DLD1 (cell line): ENCODE measurements around the gene SMAD6.

Experiments used
- in situ Hi-C: cut with HindIII; loops from 2 replicates; pipeline ENCODE4 v1.10.0; 2017; ENCODE audit warnings: low sequenced_read_pairs

The SMAD6 gene

GRCh38 chr15:66702035-66702786, at the start of gene SMAD6:
Gene SMAD6 (plus strand): TSS chr15:66702236. CDS start chr15:66703259, 1,023 bp downstream.
- in situ Hi-C loops: no loop called here

DNA sequence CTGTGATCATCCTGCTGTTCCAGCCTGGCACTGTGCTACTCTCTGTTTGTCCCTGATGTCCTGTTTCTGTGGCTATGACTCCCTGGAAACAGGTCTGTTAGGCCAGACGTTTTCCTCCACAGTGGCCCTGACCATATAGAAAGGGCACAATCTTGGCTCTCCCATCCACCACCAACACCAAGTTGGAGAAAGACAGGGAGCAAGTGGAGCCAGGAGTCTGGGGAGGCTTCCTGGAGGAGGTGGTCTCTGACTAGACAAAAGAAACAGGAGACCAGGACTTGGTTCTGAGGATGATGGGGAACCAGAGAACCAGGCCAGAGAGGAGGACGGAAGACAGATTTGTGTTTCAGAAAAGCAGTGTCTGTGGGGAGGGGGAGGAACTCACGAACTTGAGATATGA, 49.2 kb upstream of the SMAD6 start:
- in situ Hi-C loops: no loop called here

GRCh38 chr15:66653398-66653797, 48.6 kb upstream of the SMAD6 start:
- in situ Hi-C loops: no loop called here

- in situ Hi-C loops: no loop called here
Measured at GRCh38 chr15:66653852-66654251, 48.2 kb upstream of the SMAD6 start.

- in situ Hi-C loops: no loop called here
Measured at GRCh38 chr15:66654361-66654738, 47.7 kb upstream of the SMAD6 start.

DNA sequence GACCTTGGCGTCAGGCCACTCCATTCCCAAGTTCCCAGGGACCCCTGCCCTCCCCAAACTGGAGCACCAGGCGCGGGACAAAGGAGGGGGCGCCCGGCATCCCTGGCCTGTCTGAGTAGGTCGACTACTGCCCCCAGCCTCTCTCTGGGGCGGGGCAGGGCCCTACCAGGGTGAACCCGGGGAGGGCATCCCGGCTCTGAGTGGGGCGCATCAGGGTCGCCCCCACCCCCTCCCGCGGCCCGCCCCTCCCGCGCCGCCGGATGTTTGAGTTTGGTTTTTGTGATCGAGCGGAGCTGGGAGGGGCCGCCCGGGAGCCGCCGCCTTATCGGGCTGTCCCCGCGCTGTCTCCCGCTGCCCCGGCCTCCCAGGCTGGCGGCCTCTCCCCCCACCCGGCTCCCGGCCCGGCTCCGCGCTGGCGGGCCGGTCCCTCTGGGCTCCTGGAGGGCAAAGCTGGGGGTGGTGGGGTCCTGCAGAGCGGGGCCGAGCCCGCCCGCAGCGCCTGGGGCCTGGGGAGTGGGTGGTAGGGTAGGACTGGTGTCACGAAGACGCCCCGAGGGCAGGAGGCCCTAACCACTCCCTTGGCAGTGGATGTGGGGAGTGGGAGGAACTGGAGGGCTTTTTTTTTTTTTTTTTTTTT, 47.2 kb upstream of the SMAD6 start:
- in situ Hi-C loops: no loop called here

DNA sequence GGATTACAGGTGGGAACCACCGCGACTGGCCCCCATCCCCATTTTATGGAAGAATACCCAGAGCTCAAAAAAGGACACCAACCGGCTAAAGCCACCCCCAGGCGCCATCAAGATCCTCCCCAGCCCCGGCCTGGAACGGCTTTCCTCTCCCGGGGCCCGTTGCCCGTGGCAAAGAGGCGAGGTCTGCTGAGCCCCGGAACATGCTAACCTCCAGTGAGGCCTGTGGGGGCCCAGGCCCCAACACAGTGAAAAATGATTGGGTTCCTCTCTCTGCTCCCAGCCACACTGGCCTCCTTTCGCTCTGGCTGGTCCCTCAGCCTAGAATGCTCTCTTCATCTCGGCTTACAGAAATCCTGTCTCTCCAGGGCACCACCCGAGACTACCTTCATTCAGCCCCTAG, 46.5 kb upstream of the SMAD6 start:
- in situ Hi-C loops: no loop called here

DNA sequence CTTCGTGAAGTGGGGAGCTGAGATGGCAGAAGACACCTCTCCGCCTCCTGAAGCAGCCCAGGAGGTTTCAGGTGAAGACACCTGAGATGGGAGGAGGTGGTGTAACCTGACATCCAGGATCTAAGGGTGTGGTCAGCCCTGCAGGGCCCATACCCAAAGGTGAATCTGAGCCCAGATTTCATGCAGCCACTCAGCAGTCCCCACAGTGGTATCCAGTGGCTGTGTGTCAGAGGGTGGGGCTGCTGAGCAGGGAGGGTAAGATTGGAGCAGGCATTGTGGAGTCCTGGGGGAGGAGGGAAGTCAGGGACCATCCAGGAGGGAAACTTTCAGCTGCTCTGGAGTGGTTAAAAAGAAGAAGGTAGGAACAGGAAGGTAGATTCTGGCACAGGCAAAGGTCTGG, 46.0 kb upstream of the SMAD6 start:
- in situ Hi-C loops: no loop called here

GRCh38 chr15:66657185-66658020, 44.6 kb upstream of the SMAD6 start:
- in situ Hi-C loops: no loop called here

DNA sequence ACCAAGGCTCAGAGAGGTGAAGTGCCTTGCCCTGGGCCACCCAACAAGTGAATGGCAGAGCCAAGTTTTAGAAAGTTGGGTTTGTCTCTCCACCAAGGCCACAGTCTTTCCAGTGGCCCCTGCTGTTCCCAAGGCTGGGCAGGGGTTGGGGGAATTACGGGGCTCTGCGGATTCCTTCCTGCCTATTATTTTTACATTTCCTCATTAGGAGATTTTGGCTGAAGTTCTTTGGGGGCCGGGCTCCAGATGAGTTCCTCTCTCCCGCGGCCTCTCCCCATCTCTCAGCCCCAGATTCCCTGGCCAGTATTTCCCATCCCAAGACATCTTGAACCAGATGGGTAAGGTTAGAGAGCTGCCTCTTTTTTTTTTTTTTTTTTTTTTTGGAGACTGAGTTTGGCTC, 44.0 kb upstream of the SMAD6 start:
- in situ Hi-C loops: no loop called here

DNA sequence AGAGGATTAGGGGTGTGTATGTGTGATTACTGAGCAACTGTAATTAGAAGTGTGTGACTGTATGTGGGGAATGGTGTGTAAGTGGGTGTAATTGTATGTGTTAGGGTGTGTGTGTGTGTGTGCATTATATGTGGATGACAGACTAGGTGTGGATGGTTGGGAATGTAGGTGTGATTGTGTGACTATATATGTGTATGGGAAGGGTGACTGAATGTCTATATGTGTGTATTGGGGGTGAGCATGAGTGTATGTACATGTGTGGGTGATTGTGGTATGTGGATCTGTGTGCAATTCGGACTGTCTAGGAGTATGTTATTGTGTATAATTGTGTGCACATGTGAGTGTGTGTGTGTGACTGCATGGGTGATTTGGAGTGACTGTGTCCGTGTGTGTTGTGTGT, 43.2 kb upstream of the SMAD6 start:
- in situ Hi-C loops: no loop called here

DNA sequence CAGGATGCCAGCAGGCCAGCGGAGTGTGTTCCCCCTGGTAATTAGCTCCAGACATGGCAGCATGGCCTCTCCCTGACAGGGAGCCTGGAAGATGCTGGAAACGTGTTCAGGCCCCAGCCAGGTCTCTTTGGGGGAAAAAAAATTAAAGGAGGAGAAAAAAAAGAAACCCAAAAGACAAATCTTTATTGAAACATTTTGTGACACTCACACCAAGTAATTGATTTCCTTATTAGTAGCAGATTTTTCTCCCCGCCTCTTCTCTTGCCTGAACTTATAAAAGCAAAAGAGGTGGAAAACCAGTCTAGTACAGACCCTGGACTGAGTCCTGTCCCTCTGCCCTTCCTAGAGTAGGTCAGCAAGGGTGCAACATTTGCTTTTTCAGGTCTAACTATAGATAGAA, 42.7 kb upstream of the SMAD6 start:
- in situ Hi-C loops: no loop called here

- in situ Hi-C loops: no loop called here
Measured at GRCh38 chr15:66661432-66662096, 40.5 kb upstream of the SMAD6 start.

GRCh38 chr15:66662522-66662921, 39.5 kb upstream of the SMAD6 start:
- in situ Hi-C loops: no loop called here

GRCh38 chr15:66663664-66664063, 38.4 kb upstream of the SMAD6 start:
- in situ Hi-C loops: no loop called here

DNA sequence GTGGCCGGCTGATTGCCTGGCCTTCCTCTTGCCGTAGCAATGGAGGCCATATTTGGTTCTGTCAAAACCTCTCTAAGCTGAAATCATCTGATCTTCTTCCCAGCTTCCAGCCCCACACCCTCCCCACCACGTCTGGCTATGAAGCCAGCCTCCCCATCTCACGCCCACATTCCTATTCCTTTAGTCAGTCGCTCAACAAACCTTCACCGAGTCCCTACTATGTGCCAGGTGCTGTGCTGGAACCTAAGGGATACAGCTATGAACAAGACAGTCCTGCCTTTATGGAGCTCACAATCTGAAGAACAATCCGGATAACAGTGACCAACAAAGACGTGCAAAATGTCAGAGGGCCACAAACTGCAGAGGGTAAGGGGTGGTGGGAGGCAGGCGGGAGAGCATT, 31.9 kb upstream of the SMAD6 start:
- in situ Hi-C loops: no loop called here

DNA sequence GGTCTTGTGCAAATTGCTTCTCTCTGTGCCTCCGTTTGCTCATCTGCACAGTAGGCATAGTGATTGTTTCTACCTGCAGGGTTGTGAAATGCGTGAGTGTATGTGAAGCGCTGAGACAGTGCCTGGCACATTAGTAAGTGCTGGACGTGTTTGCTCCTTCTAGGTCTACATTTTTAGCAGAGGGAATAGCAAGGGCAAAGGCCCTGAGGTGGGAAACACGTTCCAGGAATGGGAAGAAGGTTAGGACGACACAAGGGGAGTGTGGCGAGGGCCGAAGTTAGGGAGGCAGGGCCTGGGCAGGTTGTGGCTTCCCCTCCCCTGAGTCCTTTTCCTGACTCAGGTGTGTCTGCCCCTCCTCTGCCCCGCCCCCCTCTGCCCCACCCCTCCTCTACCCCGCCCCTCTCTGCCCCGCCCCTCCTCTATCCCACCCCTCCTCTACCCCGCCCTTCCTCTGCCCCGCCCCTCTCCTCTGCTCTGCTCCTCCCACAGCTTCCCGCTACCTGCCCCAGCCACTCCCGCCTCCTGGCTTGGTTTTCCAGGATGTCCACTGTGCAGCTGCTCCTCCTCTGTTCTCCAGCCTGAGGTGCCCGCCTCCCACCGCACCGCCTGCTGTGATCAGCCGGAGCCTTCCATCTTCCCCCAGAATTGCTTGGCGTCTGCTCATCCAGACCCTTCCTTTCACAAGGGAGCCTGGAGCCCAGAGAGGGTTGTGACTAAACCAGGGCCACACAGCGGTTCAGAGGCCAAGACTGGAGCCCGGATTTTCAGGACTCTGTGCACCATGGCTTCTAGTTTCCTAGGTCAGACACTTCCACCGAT, 31.1 kb upstream of the SMAD6 start:
- in situ Hi-C loops: no loop called here

DNA sequence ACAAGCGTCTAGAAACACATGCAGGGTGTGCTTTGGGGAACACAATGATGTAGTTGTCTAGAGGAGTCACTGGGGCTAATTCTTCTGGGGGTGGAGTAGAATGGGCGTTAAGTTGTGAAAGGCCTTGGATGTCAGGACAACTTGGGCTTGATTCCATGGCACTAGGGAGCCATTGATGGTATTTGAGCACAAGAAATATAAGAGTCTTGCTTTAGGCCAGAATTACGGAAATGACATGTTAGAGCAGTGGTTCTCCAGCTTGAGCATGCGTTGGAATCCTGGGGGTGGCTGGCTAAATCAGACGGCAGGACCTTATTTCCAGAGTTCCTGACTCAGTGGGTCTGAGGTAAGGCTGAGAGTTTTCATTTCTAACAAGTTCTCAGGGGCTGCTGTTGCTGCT, 29.2 kb upstream of the SMAD6 start:
- in situ Hi-C loops: no loop called here

- in situ Hi-C loops: no loop called here
Measured at GRCh38 chr15:66673410-66674322, 28.4 kb upstream of the SMAD6 start.
